Nucleus accumbens (tissue), 56 donors: ENCODE measurements around the gene AANAT.
A peak's percentile ranks its signal among the peaks of the same experiment; 100 is the strongest.
"Not testable (repeated sequence)": the region's sequence is repeated elsewhere in the genome, so short reads cannot be mapped to it uniquely, and the experiment has no call there.

ENCODE experiments used
- DNase-seq, 56 donors: peaks; one replicate each; lab custom pipeline; 2025; lab: John Stamatoyannopoulos, UW

Gene AANAT

GRCh38 chr17:76501827-76502307, 34.5 kb downstream of the AANAT start:
- DNase-seq, result no peak

GRCh38 chr17:76502341-76503211, 35.2 kb downstream of the AANAT start:
- DNase-seq, result no peak

GRCh38 chr17:76504117-76504516, 36.7 kb downstream of the AANAT start:
- peak in 1 of 56 donors; percentile 32 for DNase-seq

GRCh38 chr17:76506408-76507345, 39.3 kb downstream of the AANAT start:
- DNase-seq, result peak in 50 of 56 donors; percentile 29 to 92 (median 72)

GRCh38 chr17:76508472-76509063, 41.2 kb downstream of the AANAT start:
- DNase-seq, result not testable (repeated sequence)

- DNase-seq, result no peak
Observed at GRCh38 chr17:76510831-76511244, 43.4 kb downstream of the AANAT start.

- DNase-seq, result no peak
Observed at GRCh38 chr17:76511668-76512365, 44.4 kb downstream of the AANAT start.

- DNase-seq, result no peak
Observed at GRCh38 chr17:76512366-76513305, 45.2 kb downstream of the AANAT start.

GRCh38 chr17:76513306-76513692, 45.9 kb downstream of the AANAT start:
- no peak for DNase-seq

GRCh38 chr17:76514355-76514754, 47.0 kb downstream of the AANAT start:
- not testable (repeated sequence) for DNase-seq

GRCh38 chr17:76515274-76515949, 48.0 kb downstream of the AANAT start:
- DNase-seq, result peak in 9 of 56 donors; percentile 13 to 61 (median 31)

- DNase-seq, result no peak
Observed at GRCh38 chr17:76517638-76518038, 50.2 kb downstream of the AANAT start.

GRCh38 chr17:76519048-76519966, 51.9 kb downstream of the AANAT start:
- DNase-seq, result no peak
